Left forelimb (tissue), 1 donor: Measurements from ENCODE around the gene ZC2HC1C.

Experiments used
- DNase-seq: peaks from one replicate; pipeline ENCODE4 v3.0.0-alpha.2; 2018; ENCODE audit warnings: low spot score

Gene ZC2HC1C, protein sequence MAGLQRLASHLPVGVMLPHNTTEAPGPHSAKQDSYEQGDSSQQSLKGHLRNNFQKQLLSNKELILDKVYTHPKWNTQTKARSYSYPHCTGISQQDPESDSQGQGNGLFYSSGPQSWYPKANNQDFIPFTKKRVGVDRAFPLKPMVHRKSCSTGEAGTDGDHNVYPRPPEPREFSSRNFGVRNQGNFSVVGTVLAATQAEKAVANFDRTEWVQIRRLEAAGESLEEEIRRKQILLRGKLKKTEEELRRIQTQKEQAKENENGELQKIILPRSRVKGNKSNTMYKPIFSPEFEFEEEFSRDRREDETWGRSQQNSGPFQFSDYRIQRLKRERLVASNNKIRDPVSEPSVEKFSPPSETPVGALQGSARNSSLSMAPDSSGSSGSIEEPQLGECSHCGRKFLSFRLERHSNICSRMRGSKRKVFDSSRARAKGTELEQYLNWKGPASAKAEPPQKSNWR

DNA sequence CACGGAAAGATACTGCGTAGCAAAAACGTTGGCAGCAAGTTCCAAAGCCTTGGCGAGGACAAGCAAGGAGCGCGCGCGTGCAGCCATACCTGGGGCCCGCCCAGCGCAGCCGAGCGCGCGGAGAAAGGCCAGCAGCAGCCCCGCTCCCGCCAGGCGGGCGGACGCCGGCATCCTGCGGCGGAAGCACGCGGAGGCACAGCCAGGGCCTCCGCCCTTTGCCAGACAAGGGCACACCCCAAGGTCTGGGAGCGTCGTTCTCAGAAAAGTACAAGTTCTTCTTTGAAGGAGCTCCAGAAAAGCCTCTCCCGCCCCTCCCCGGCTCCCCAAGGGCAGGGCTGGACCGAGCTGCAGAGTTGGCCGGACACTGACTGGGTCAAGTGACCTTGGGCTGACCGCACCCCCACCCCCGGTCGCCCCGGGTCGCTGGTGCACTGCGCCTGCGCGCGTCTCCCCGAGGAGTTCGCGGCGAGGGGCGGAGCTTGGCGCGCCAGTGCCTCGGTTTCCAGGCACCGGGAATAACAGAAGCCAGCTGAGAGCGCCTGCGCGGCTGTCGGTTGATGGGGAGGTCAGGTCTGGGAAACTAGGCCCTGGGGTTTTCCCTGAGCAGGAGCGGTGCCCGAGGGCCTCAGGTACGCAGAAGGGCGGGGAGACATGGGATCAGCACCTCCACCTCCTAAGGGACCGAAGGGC is at the start of gene ZC2HC1C:
TSS of gene ZC2HC1C (plus strand) at position 521 of the 690 bp plus-strand sequence. CDS start 933 bp downstream, outside the sequence.
- peak; percentile 97 for DNase-seq

GRCh38 chr14:75022655-75023054 is 46.8 kb upstream of the ZC2HC1C start:
- no peak for DNase-seq

- DNase-seq: no peak
These were observed 46.3 kb upstream of the ZC2HC1C start for GRCh38 chr14:75023108-75023507.

DNA sequence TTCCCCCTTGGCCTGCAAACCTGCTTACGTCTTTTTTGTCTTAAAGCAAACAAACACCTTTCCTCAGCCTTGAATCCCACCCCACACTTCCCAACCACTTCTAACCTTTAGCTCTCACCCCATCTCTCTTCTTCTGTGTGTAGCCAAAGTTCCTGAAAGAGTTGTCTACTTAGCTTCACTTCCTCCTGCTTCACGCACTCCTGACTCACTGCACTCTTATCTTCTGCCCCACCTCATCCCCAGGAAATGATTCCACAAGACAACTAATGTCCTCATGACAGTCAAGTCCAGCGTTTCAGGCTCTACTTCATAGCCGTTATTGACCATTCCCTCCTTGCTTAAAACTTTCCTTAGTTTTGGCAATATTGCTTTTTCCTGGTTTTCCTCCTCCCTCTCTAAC is 44.4 kb upstream of the ZC2HC1C start:
- DNase-seq: no peak

- DNase-seq: no peak
These were observed 43.6 kb upstream of the ZC2HC1C start for GRCh38 chr14:75025876-75026275.

GRCh38 chr14:75030147-75030546 is 39.3 kb upstream of the ZC2HC1C start:
- DNase-seq: no peak

DNA sequence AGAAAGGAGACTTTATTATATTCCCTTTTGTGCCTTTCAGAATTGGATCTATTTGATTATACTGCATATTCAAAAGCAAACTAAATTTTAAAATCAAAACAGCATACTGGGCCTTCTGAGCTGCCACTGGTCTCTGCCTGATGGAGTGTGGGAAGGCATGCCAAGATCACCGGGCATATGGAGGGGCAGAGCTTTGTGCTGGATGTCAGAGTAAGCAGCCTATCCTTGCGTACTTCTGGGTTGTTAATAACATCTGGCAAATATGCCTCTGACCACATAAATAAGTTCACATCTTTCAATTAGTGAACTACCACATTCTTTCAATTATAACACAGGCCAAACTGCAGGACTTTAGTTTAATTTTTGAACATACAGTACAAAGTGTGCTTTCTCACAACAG is 36.5 kb upstream of the ZC2HC1C start:
- no peak for DNase-seq

- no peak for DNase-seq
These were observed 28.9 kb upstream of the ZC2HC1C start for GRCh38 chr14:75040507-75040906.

- no peak for DNase-seq
These were observed 28.5 kb upstream of the ZC2HC1C start for GRCh38 chr14:75040959-75041358.

DNA sequence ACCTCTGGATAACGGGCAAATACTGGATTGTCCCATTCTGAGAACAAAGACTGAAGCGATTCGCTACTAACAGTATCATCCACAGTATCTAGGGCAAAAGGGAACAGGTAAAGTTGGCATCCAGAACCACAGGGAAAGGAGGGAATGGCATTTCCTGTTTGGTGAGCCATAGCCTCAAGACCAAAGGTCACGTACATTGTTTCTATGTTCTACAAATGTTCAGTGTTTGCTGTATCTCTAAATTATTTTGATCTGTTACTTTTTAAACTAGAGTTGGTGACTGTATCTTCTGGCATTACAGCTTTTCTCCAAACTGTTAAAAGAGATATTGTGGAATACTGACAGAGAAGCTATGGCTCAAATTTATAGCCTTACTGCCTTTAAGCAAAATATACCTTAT is 27.8 kb upstream of the ZC2HC1C start:
- DNase-seq: no peak

- no peak for DNase-seq
These were observed 27.4 kb upstream of the ZC2HC1C start for GRCh38 chr14:75042035-75042434.

DNA sequence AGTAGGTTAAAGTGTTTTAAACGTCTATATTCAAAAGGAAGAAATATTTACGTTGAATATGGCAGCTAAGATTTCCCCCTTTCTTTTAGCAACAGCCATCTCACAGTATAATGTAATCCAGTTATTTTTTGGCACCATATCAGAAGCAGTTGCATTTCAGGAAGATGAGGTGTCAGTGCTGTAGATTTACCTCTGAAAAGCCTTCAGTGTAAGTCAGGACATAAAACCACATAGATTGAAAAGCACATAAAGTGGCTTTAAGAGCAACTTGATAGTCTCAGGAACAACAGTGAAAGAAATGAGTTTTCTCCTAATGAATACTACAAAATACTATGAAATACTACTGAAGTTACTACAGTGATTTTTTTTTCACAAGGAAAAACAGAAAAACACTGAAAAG is 25.1 kb upstream of the ZC2HC1C start:
- no peak for DNase-seq

DNA sequence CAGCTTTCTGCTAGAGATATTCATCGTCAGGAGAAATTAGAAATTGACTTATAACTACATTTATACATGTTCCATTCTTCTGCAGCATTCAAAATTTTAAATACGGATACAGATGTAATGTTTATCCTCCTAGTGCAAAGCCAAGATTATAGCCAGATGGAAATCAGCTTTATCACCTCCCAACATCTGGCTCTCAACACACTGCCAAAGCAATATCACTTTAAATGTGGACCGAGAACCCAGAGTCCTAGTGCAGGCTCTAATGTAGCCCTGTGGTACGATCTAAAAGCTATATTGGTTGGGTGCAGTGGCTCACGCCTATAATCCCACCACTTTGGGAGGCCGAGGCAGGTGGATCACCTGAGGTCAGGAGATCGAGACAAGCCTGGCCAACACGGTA is 24.7 kb upstream of the ZC2HC1C start:
- DNase-seq: no peak

DNA sequence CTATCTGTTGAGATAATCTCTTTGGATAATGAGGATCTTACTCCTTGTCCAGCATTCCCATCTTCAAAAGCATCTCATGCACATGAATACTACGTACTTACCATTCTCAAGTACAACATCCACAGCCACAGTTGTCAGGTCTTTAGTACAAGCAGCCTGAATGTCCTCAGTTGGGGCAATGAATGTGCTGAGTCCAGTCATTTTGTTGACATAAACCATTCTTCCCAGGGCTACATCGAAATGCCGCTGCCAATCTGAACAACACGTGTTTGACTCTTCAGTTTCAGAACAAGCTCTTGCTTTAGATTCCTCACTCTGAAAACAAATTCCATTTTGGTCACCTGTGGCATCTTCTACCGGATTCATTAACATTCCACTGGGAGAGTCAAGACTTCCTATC is 23.2 kb upstream of the ZC2HC1C start:
- no peak for DNase-seq

- DNase-seq: no peak
These were observed 22.5 kb upstream of the ZC2HC1C start for GRCh38 chr14:75046899-75047298.

DNA sequence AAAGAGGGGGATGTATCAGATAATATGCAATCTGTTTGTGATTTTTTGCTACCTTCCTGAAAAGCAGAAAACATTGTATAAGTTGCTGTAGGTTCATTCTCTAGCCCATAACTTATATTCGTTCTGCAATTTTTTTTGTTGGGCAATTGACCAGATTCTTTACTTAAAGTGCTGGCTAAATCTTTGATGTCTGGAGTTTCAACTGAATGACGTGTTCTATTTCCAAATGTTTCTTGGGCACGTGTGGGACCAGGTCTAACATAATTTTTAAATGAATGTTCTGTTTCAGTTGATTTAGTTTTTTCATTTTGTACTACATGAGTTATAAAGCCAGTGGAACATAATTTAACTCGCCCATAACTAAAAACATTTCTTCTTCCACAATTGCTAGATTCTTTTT is 21.9 kb upstream of the ZC2HC1C start:
- no peak for DNase-seq

GRCh38 chr14:75048101-75048500 is 21.3 kb upstream of the ZC2HC1C start:
- DNase-seq: no peak

GRCh38 chr14:75049136-75049535 is 20.3 kb upstream of the ZC2HC1C start:
- DNase-seq: no peak

DNA sequence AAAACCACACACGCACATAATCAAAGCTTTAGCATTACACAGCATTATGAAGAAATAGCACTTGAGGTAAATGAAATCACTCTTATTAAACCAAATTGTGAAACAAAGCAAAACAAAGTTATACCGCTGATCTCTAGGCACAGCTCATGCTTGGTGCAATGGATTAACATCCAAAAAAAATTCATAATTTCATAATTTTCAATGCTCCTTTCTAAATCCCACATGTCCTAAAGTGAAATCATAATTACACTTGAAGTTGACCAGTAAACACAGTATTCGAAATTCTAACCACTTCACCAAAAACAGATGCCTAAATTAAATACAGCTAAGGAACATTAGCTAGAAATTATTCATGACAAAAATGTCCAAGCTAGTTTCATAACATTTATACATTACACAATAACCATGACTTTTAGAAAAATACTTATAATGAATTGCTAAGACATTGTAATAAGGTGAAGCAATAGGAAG is 19.7 kb upstream of the ZC2HC1C start:
- DNase-seq: no peak

DNA sequence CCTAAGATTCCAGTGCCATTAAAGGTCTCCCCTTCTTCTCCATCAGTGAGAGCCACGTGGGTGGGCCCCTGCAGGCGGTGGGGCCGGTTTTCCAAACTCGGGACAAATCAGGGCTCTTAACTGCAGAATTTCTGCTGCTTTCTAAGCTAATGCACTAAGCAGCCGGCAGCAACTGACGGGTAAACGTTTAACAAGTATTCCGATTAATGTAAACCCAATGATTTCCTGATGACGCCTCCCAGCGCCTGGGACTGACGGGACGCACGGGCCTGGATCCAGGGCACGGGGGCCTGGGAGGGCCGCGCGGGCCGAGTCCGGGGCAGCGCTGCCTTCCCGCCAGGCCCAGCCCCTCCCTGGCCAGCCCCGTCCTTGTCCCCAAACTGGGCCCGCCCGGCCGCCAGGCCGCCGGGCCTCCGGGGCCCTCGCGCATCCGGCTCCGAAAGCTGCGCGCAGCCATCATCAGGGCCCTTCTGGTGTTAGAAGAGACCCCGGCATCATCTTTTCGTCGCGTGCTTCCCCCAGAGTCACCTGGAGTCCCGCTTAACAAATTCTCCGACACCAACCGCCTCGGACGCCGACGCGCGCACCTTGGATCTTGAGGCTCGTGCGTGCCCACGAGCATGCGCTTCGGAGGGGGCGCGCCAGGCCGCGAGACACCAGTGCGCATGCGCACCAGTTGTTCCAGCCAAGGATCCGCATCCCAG is 18.4 kb upstream of the ZC2HC1C start, which contains the start of gene MLH3:
TSS of gene MLH3 (minus strand) at position 616 of the 704 bp plus-strand sequence. CDS start 1,812 bp downstream, outside the sequence.
- peak; percentile 87 for DNase-seq

DNA sequence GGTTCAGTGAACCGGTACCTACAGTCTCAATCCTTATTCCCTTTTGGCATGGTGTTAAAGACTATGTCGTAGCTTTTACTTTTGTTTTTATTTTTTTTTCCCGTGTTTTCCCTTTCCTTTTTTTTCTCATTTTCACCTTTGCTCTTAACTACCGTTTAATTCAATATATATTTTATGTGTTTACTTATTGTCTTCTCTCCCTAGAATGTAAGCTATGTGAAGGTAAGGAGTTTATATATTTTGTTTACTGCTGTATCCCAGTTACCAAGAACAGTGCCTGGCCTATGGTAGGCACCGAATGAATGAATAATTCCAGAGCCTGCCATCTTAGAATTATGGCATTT is 17.9 kb upstream of the ZC2HC1C start:
- no peak for DNase-seq
